Stimulated activated naive CD4-positive, alpha-beta T cell treated with Interleukin-2 at 50 U/mL for 16 hours (primary cell): ENCODE data around the gene KCTD4.
"Not testable (repeated sequence)": the region's sequence is repeated elsewhere in the genome, so short reads cannot be mapped to it uniquely, and the experiment has no call there.

Experiments
- DNase-seq: peaks from one replicate; lab custom pipeline; 2025; lab: John Stamatoyannopoulos, UW

The KCTD4 gene

DNA sequence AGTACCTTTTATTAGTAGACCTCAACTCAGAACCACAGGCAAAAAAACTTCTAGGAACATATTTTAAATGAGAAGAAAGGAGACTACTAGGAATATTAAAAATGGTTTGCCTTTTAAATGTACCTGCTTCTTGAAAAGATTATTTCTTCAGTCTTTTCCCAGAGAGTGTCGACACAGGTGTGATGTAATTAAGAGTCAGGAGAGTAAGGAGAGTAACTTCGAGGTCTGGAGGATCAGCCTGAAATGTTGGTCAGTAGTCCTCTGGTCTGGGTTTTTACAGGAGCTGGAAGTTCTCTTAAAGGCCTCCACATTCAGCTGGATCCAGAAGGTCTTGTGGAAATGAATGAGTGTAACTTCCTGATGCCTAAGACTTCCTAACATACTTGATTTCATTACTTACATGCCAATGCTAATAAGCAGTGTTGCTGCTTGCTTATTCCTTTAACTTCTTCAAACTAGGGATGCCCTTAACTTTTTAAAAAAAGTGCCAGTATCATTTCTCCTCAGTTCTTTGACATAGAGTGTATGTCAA, at the start of gene KCTD4:
Gene KCTD4 (minus strand): TSS at position 345 of the 532 bp plus-strand sequence. CDS start 6,478 bp downstream, outside the sequence.
- no peak for DNase-seq

DNA sequence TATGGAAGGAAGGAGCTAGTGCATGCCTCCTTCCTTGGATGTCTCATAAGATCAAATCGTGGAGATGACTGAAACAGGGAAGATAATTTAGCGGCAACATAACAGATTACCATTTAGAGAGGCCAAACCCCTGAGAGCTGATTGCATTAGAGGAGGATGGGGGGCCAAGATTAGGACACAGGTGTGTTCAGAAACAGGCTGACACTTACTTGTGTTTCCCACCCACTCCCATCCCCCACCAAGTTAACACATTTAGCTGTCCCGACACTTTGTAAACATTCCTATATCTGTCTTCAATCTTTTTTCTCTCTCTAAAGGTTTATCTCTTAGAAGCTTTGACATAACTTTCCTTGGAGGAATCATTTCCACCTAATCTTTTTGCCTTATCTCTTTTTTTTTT, 48.8 kb upstream of the KCTD4 start:
- DNase-seq = no peak

DNA sequence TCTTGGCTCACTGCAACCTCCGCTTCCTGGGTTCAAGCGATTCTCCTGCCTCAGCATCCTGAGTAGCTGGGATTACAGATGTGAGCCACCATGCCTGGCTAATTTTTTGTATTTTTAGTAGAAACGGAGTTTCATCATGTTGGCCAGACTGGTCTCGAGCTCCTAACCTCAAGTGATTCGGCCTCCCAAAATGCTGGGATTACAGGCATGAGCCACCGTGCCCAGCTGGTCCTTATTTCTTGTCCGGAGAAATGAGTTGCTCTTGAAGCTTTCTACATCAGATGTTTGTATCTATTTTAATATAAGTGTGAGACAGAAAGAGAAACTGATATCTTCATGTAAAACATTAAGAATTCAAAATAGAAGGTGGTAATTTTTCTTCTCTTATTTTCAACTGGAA, 43.9 kb upstream of the KCTD4 start:
- not testable (repeated sequence) for DNase-seq

DNA sequence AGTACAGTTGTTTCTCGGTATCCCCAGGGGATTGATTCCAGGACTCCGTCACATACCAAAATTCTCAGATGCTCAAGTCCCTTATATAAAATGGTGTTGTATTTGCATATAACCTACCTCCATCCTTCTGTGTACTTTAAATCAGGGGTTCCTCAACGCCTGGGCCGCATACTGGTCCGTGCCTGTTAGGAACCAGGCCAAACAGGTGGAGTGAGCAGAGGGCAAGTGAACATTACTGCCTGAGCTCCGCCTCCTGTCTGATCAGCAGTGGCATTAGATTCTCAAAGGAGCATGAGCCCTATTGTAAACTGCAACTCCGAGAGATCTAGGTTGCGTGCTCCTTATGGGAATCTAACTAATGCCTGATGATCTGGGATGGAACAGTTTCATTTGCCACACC, 42.2 kb upstream of the KCTD4 start:
- no peak for DNase-seq

DNA sequence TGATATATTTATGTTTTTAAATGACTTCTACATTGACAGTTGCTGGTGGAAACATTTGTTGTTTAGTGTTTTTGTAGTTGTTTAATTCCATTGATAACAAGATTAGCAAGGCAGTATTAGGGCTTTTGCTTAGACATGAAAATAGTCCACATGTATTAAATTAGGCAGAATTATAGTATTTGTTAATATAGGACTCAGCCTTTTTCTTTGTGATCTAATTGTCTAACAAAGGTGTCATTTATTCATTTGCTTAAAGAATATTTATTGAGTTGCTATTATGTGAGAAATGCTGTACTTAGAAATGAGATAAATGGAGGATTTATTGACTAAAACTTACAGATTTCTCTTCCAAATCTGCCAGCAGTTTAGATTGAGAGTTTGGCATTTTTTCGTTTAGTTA, 41.7 kb upstream of the KCTD4 start:
- no peak for DNase-seq

DNA sequence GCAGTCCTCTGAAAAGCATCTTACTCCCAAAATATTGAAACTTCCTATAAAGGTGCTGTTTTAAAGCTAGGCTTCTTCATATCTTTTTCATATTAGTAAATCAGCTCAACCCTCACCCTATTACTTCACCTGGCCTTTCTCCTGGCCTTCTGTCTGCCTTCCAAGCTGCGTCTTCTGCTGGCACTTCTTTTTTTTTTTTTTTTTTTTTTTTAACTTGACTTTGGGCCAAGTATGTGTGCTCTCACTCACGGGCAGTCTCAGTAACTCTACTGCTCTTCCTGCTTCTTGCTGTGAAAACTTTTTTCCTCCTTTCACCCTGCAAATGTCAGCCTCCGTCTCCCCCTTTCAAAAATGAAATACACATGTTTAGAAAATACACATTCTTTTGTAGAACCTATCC, 41.2 kb upstream of the KCTD4 start:
- no peak for DNase-seq

DNA sequence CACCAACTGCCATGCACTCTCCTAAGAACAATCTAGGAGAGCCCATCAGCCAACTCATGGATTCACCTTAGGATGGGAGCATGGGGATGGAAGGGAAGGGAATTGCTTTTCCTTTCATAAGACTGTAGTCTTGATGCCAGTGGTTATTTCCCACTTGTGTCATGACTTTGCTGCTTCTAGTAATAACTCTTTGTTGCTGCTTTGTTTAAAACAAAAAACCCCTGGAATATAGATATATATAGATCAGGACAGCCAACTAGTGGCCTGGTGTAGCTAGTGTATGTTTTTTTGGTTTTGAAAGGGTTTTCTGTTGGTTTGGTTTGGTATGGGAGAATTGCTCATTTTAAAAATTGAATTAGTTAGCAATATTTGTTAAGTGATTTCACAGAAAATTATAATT, 39.3 kb upstream of the KCTD4 start:
- no peak for DNase-seq

DNA sequence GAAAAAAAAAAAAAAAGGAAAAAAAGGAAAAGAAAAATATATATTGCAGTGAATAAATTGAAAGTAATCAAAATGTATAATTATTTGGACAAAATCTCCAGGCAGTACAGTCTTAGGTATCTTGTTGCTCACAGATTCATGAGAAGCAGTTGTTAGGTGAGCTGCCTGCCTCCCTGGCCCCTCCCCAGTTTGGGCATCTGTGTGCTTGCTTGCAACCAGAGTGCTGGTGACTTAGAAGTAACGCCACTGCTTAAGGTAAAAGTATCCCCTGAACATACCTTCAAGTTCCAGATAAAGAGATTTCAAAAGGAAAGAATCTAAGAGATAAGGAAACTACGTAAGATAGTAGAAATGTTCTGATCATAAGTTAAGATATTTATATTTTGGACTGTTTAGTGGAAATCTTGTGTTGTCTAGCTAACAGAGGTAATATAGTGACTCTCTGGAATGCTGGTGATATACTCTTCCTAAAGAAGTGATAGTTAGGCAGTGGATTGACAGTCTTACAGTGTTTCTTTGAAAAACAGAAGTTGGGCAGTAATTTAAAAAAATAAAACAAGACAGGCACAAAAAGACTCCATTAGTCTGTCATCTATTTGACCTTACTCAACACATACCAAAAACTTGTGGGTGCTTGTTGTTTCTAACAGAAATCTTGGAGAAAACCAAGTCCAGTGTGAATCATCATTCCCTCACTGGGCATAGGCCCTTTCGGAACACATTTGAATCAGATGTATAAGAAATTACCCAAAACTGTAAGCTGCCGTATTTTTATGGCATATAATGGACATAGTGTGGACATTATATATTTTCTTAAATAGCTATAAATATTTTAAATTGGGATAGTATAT, 38.3 kb upstream of the KCTD4 start:
- no peak for DNase-seq

DNA sequence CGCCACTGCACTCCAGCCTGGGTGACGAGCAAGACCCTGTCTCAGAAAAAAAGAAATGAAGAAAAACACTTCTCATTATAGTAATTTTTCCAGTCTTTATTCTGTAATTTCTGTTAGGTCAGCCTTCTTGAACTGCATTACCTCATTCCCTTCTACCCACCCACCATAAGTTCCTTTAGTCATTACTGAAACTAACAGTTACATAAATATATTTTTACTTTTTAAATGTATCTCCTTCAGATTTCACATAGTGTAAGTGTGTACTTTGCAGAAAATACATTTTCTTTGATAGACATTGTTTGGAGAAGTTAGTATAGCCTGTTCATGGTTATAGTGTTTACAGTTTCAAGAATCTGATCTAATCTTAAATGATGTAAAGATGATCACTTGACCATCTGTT, 31.7 kb upstream of the KCTD4 start:
- DNase-seq = no peak

DNA sequence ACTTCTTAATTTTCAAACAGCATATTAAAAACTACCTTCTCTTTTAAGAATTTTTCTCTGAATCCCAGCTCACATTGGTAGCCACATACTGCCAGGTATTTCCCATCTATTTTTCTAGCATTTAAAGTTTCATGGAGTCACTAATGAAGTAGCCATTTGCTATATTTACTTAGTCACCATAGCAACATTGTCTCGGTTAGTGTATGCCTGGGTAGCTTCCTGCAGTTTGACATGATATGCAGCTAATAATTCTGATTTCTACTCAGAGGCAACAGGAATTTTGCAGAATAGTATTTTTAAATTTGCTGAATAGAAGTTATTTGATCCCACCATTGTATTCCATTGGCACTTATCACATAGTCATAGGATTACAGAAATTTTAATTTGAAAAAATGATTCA, 30.9 kb upstream of the KCTD4 start:
- DNase-seq = no peak

DNA sequence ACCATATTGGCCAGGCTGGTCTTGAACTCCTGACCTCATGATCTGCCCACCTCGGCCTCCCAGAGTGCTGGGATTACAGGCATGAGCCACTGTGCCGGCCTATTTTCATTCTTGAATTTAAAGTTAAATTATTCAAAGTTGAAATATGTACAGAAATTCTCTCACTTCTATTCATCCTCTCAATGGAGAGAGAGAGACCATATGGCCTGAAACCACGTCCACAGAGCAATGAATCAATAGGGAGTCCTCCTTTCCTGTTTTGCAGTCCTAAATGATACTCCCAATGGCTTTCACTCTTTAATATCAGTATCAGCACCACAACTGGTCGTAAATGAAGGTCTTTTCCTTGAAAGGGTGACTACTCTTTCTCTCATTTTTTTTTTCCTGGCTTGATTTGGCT, 30.5 kb upstream of the KCTD4 start:
- DNase-seq = no peak

DNA sequence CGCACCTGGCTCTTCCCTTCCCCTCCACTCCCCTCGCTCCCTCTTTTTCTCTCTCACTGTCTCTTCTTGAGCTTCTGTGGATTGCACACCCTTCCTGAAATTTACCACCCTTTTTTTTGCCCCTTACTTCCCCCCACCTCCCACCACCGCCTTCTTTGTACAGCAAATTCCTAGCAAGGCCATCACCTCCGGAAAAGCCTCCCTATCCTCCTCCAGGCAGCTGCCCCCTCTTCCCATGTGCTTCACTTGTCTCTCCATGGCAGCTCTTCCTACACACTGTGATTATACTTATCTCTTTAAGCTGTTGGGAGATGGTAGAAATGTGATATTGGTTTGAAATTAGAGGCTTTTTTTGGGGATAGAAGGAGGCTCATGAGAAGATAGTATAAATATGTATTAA, 28.3 kb upstream of the KCTD4 start:
- no peak for DNase-seq

DNA sequence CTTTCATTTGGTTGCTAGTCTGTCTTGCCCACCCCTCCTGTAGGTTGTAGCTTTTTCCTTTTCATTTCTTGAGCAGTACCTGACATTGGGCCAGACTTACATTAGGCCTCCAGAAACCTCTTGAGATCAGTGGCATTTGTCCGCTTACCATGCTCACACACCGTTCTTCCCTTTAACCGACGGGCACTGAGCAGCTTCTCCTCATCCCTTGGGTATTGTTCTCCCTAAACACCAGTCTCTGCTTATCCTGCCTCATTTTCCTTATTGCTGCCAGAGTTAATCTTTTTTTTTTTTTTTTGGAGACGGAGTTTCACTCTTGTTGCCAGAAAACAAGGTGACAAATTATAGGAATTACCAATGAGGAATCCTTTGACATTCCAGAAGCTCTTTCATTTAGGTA, 27.2 kb upstream of the KCTD4 start:
- DNase-seq = no peak

DNA sequence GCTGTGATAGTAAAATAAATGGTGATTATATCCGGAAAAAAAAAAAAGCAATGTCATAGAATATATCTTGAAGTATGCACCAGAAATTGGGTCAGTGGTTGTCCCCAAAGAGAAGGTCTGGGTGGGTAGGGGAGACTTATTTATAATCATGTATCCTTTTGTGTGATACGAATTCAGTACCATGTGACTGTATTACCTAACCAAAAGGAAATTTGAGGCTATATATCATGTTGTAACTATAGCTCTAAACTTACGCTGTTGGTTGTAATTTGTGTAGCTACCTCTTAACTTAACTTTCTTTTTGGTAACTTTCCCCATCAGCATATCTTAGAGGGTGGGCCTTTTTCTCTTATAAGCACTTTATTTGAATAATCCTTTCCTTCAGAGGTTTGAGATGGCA, 25.2 kb upstream of the KCTD4 start:
- no peak for DNase-seq

DNA sequence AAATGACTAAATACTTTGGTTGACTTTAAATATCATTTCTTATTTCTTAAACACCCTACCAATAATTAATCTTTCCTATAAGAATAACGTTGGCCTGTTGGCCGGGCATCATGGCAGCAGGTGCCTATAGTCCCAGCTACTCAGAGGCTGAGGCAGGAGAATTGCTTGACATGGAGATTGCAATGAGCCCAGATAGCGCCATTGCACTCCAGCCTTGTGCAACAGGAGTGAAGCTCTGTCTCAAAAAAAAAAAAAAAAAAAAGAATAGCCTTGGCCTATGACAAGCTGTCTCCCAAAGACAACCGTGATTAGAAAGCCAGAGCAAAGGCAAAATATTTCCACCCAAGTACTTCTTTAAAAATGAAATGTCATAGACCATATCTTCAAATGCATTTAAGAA, 24.5 kb upstream of the KCTD4 start:
- DNase-seq = no peak

DNA sequence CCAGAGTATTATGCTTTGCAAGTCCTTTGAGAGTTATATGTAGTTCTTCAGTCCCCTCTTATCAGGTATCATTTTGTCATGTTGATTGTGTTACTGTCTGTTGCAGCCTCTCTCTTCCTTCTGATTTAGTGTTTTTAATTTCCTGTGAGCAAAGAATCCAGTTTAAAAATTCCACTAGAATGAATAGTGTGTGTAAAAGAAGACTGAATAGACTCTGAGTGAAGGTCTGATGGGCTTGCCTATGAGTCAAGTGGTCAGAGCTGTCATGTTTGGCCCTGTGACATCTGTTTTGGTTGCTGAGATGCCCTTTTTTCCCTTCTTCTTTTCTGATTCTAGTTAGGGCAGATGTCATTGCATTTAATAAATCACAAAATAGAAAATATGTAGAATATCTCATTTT, 23.3 kb upstream of the KCTD4 start:
- DNase-seq = no peak

DNA sequence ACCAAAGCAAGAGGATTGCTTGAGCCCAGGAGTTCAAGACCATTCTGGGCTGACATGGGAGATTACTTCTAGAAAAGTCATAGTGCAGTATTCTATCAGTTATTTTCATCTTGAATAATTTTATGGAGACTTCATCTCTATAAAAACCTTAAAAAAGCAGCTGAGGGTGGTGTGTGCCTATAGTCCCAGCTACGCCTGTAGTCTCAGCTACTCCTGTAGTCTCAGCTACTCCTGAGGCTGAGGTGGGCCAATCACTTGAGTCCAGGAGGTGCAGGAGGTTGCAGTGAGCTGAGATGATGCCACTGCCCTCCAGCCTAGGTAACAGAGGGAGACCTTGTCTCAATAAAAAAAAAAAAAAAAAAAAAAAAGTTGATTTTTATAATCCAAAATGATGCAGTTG, 22.1 kb upstream of the KCTD4 start:
- DNase-seq = no peak

DNA sequence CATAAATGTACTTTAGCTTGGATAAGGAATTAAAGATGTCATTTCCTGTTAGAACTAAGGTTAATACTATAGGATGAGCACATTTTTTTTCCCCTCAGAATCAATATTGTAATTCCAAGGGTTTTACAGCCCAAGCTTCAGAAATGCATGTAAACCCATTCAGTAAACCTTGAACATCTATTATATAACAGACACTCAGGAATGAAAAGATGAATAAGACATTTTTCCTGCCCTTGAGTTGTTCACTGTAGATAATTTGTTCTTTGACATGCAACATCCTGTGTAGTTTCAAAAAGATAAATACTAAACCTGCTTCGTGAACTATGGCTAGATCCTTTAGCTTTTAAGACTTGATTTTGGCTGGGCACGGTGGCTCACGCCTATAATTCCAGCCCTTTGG, 21.7 kb upstream of the KCTD4 start:
- no peak for DNase-seq

DNA sequence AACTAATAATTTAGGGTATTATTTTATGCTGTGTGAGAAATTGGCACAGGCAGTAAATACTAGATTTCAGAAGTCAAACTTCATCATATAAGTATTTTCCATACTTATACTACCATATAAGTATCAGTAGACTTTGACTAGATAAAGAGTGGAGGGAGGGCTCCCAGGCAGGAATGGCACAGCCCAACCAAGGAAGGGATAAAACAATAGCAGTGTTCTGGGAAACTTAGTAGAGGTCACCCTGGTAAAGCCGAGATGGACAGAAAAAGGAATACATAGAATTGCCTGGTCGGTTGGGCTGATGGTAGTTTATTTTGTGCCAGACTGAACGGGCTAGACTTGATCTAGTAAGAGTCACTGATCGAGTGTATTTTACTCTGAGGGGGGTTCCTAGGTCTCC, 19.6 kb upstream of the KCTD4 start:
- no peak for DNase-seq

DNA sequence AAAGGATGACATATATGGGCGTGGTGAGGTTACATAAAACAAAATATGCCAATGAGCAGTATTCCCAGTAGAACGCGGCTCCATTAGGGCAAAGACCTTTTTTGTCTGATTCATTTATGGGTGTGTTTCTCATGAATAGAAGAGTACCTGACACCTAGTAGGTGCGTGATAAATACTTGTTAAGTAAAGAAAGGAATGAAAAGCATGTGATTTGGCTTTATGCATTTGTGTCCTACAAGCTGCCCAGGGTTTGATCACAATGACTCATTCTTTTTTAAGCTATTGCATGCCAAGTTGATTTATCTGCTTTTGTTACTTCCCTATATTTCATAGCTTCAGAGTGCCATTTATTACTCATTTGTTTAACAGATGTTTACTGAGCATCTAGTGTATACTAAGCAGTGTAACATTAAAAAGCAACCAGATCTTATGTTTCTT, 19.1 kb upstream of the KCTD4 start:
- DNase-seq = no peak

DNA sequence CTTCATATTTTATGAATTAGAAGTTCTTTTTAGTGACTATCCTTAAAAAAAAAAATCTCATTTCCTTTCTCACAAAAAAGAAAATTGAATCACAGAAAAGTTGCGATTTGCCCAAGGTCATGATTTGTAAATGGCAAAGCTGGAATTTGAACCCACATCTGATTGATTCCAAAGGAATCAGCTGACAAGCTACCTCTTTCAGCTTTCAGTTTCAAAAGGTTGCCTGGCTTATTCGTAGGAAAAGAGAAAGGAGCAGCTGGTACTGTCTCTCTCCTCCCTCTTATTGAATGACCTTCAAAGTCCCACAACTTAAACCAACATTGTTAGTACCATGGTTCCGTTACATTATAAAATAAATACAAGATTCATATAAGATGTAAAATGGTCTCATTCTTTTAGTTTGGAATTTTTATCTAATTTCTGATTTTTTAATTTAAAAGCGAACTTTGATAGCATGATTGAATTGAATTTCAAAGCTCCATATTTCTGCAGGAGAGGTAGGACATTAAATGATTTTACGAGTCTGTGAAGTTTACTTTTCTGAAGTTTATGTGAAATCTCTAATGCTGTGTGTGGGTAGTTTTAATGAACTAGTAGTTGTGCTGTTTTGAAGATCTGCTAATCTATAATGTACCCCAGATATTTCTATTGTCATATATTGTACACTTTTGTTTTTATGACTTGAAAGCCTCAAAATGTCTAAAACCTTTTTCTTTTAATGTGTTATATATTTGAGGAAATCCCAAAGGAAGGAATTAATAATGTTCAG, 18.5 kb upstream of the KCTD4 start:
- no peak for DNase-seq

DNA sequence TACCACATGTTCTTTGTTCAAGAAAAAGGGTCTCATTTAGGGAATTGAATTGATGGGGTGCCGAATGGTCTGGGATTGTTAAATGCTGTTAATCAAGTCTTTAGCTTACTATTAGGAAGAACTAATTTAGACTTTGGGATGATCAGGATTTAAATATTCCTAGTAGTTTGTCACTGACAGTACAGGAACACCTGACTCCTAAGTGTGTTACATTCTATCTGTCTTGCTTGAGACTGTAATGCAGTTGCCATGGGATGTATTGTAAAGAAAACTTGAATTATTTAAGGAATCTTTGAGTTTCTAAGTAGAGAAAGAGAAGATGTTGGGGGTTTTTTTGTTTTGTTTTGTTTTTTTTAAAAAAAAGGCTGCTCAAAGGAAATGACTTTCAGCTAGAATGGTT, 17.8 kb upstream of the KCTD4 start:
- DNase-seq = no peak

DNA sequence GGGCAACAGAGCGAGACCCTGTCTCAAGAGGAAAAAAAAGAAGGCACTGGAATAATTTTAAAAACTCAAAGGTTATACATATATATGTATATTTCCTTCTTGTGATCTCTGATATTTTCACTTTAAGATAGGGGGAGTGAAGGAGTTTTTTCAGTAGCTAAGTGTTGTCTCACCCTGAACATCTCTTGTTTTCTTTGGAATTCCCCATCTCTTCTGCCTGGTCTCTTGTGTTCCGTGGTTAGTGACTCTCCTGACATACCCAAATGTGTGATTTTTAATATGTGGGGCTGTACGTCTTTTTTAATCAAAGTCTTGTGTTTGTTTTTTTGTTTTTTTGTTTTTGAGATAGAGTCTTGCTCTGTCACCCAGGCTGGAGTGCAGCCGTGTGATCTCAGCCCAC, 15.3 kb upstream of the KCTD4 start:
- DNase-seq = no peak
